AG09319 (cell line): Measurements from ENCODE around the gene SLC25A15.
A peak's percentile ranks its signal among the peaks of the same experiment; 100 is the strongest.
"Not testable (repeated sequence)": the region's sequence is repeated elsewhere in the genome, so short reads cannot be mapped to it uniquely, and the experiment has no call there.

Source experiments
- DNase-seq: peaks from one replicate; pipeline ENCODE4 v3.0.0-alpha.2; 2010; ENCODE audit warnings: low read depth; ENCODE audit errors: extremely low read depth
- CTCF ChIP-seq: IDR thresholded peaks from 2 replicates; pipeline ENCODE4 v1.5.1; 2011; ENCODE audit warnings: low read depth, mild to moderate bottlenecking, inconsistent platforms, low read length, moderate library complexity

SLC25A15 gene

GRCh38 chr13:40776681-40777165 lies 12.7 kb upstream of the SLC25A15 start:
- TF ChIP-seq CTCF: no peak
- DNase-seq: no peak

- TF ChIP-seq CTCF: peak; percentile 49
- no peak for DNase-seq
Observed at GRCh38 chr13:40777166-40777808, 12.1 kb upstream of the SLC25A15 start.

- TF ChIP-seq CTCF: no peak
- DNase-seq: no peak
Observed at GRCh38 chr13:40777809-40778175, 11.6 kb upstream of the SLC25A15 start.

- no peak for TF ChIP-seq CTCF
- DNase-seq: no peak
Observed at GRCh38 chr13:40779049-40779448, 10.4 kb upstream of the SLC25A15 start.

- no peak for DNase-seq
- TF ChIP-seq CTCF: no peak
Observed at GRCh38 chr13:40779796-40780285, 9.6 kb upstream of the SLC25A15 start.

- no peak for TF ChIP-seq CTCF
- DNase-seq: no peak
Observed at GRCh38 chr13:40780822-40781401, 8.5 kb upstream of the SLC25A15 start.

- TF ChIP-seq CTCF: no peak
Observed at GRCh38 chr13:40781717-40782116, 7.7 kb upstream of the SLC25A15 start.

GRCh38 chr13:40782971-40783370 lies 6.4 kb upstream of the SLC25A15 start:
- not testable (repeated sequence) for DNase-seq

More at GRCh38 chr13:40781717-40782116, 7.7 kb upstream of the SLC25A15 start:
- no peak for DNase-seq
